ENCODE measurements around the gene RAB30. TPM values are rescaled to one million over a fixed set of nuclear protein-coding genes. Genes with fewer than 3 reads are reported as not detected.

Gene RAB30
- total RNA-seq, 1 donor from 2014 or later, result 15.4 TPM

DNA sequence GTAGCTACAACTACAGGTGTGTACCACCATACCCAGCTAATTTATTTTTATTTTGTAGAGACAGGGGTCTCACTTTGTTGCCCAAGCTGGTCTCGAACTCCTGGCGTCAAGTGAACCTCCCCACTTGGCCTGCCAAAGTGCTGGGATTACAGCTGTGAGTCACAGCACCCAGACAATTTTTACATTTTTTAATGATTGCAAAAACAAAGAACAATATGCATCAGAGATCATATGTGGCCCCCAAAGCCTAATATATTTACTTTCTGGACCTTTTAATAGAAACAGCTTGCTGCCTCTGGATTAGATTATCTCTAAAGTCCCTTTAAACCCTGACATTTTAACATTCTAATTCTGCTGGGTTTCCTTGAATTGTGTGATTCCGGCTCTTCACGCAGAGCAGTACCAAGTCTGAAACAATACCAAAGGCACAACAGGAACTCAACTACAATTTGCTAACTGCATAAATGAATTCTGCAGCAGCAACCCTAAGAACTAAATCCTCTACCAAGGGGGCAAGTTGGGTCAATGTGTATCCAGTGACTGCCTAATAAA, 25.0 kb downstream of the RAB30 start:
- H3K9me3 Mint-ChIP-seq, result no peaks in the 10 kb centered on the region
- H3K27me3 Mint-ChIP-seq (ENCODE audit: low read depth), result no peaks in the 10 kb centered on the region
- H3K27ac Mint-ChIP-seq (ENCODE audit: unreplicated experiment), result no peak overlapping the region
- DNase-seq (ENCODE audit: low read depth, low spot score), result no peak
- H3K36me3 Mint-ChIP-seq (ENCODE audit: low read depth), result no peaks in the 10 kb centered on the region
- no peak overlapping the region for H3K4me3 Mint-ChIP-seq
- TF ChIP-seq, protein P1, sequence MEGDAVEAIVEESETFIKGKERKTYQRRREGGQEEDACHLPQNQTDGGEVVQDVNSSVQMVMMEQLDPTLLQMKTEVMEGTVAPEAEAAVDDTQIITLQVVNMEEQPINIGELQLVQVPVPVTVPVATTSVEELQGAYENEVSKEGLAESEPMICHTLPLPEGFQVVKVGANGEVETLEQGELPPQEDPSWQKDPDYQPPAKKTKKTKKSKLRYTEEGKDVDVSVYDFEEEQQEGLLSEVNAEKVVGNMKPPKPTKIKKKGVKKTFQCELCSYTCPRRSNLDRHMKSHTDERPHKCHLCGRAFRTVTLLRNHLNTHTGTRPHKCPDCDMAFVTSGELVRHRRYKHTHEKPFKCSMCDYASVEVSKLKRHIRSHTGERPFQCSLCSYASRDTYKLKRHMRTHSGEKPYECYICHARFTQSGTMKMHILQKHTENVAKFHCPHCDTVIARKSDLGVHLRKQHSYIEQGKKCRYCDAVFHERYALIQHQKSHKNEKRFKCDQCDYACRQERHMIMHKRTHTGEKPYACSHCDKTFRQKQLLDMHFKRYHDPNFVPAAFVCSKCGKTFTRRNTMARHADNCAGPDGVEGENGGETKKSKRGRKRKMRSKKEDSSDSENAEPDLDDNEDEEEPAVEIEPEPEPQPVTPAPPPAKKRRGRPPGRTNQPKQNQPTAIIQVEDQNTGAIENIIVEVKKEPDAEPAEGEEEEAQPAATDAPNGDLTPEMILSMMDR (conservative IDR thresholded peaks at IDR 0.05), result no peak
- peaks cover 28% of the 10 kb centered on the region for H3K4me1 Mint-ChIP-seq

DNA sequence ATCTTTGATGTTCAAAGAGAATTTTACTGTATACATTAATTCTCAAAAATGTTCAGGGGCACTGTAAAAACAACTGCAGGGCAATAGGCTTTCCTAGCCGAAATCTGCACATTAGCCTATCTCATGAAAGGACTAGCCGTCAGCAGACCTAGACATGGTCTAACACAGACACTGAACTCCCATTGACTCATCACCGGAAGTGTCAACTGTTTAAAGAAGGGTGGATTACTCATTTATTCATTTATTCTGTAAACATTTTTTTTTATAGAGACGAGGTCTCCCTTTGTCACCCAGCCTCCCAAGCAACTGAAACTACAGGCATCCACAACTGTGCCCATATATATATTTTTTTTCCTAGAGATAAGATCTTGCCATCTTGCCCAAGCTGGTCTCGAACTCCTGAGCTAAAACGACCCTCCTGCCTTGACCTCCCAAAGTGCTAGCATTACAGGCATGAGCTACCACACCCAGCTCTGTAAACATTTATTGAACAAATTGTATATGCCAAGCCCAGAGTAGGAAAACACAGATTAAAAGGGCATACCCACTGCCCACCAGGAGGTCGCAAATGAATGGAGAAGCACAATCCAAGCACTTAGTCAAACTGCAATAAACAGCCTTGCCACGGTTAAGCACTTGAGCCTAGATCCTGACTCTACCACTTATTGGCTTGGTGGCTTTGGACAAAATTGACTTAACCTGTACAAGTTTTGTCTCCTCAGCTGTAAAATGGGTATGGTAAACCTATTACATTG, 26.6 kb downstream of the RAB30 start:
- H3K36me3 Mint-ChIP-seq (ENCODE audit: low read depth), result peaks cover 2% of the 10 kb centered on the region
- DNase-seq (ENCODE audit: low read depth, low spot score), result no peak
- H3K9me3 Mint-ChIP-seq, result no peaks in the 10 kb centered on the region
- peaks cover 28% of the 10 kb centered on the region for H3K4me1 Mint-ChIP-seq
- TF ChIP-seq, protein P1 (conservative IDR thresholded peaks at IDR 0.05), result no peak
- H3K27me3 Mint-ChIP-seq (ENCODE audit: low read depth), result no peaks in the 10 kb centered on the region
- H3K4me3 Mint-ChIP-seq, result no peak overlapping the region
- no peak overlapping the region for H3K27ac Mint-ChIP-seq (ENCODE audit: unreplicated experiment)

DNA sequence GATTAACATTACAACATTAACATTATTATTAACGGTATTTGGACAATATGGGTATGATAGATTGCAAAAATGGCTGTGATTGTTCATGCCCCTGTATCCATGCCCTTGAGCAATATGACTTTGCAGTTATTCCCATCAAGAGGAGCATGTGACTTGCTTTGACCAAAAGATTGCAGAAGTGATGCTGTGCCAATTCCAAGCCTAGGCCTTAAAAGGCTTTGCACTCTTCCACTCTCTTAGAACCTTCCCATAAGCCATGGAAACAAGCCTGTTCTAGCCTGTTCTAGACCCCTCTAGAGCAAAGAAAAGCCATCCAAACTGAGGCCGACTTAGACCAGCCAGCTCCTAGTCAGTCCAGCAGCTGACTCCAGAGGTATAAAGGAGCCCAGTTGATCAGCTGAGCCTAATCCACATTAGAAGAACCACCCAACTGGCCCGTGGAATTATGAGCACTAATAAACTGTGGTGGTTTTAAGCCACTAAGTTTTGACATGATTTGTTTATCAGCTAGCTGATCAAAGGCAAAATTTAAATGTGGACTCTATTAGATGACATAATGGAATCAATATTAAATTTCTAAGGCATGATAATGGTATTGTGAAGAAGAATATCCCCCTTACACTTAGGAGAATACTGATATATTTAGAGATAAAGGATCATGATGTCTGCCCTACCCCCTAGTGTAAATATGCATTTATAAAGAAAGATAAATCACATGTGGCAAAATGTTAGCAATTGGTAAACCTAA, 28.6 kb downstream of the RAB30 start:
- Mint-ChIP-seq H3K9me3 (no peaks in the 10 kb centered on the region), H3K27me3 (ENCODE audit: low read depth) (no peaks in the 10 kb centered on the region), H3K27ac (ENCODE audit: unreplicated experiment) (no peak overlapping the region), H3K36me3 (ENCODE audit: low read depth) (peaks cover 6% of the 10 kb centered on the region), H3K4me3 (no peak overlapping the region), H3K4me1 (peaks cover 29% of the 10 kb centered on the region)
- TF ChIP-seq, protein P1 (conservative IDR thresholded peaks at IDR 0.05), result no peak
- no peak for DNase-seq (ENCODE audit: low read depth, low spot score)

DNA sequence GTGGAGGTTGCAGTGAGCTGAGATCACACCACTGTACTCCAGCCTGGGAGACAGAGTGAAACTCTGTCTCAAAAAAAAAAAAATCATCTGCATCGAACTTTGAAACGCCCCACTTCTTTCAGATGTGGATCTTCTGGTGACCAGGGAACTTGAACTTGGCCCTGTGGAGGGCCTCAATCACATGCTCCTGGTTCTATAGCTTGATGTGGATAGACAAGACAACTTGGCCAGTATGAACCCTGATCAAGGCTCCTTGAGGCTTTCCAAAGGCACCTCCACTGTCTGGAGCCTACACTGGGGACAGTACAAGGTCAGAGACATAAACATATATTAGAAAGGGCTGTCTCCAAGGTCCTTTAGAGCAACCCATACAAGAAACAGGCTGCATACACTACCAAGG, 30.6 kb downstream of the RAB30 start:
- peak overlapping the region; percentile 44 for H3K27ac Mint-ChIP-seq (ENCODE audit: unreplicated experiment)
- peaks cover 20% of the 10 kb centered on the region for H3K4me1 Mint-ChIP-seq
- DNase-seq (ENCODE audit: low read depth, low spot score), result no peak
- TF ChIP-seq, protein P1 (conservative IDR thresholded peaks at IDR 0.05), result no peak
- peaks cover 6% of the 10 kb centered on the region for H3K36me3 Mint-ChIP-seq (ENCODE audit: low read depth)
- H3K9me3 Mint-ChIP-seq, result peaks cover 4% of the 10 kb centered on the region
- H3K4me3 Mint-ChIP-seq, result no peak overlapping the region
- no peaks in the 10 kb centered on the region for H3K27me3 Mint-ChIP-seq (ENCODE audit: low read depth)

DNA sequence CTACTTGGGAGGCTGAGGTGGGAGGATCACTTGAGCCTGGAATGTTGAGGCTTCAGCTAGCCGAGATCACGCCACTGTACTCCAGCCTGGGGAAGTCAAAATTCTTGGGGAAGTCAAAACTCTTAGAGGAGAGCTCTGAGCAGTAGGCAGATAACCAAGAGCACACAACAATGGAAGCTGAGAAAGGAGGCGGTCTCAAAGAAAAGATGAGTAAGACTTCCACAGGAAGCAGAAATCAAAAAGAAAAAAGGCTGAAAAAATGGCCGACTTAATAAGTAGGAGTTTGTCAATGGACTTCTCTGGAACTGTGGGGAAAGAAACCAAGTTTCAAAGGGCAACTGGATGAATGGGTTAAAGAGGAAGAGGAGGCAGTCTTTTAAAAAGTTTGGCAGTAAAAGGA, 32.1 kb downstream of the RAB30 start:
- H3K4me1 Mint-ChIP-seq, result peaks cover 22% of the 10 kb centered on the region
- no peak for DNase-seq (ENCODE audit: low read depth, low spot score)

More for the DNA sequence above, 32.1 kb downstream of the RAB30 start:
- no peak overlapping the region for H3K27ac Mint-ChIP-seq (ENCODE audit: unreplicated experiment)
- TF ChIP-seq, protein P1 (conservative IDR thresholded peaks at IDR 0.05), result no peak
- H3K4me3 Mint-ChIP-seq, result no peak overlapping the region
- H3K27me3 Mint-ChIP-seq (ENCODE audit: low read depth), result no peaks in the 10 kb centered on the region
- peaks cover 4% of the 10 kb centered on the region for H3K9me3 Mint-ChIP-seq
- peaks cover 6% of the 10 kb centered on the region for H3K36me3 Mint-ChIP-seq (ENCODE audit: low read depth)
